Esophagus muscularis mucosa (tissue), 4 donors: ENCODE data around the gene CPB2. TPM values are rescaled to one million over a fixed set of nuclear protein-coding genes. Genes with fewer than 3 reads are reported as not detected.

Source experiments
- DNase-seq: peaks from one replicate; pipeline ENCODE4 v3.0.0-alpha.2; 2017; ENCODE audit errors: extremely low spot score
- H3K27ac ChIP-seq, 4 donors: fragments of 200-600 bp; sonication (generic); replicated peaks in 1 of 4; 1 replicate in 3 of 4; 2 replicates in 1 of 4; pipeline ENCODE4 v1.5.1; 2016 to 2019; ENCODE audit warnings: mild to moderate bottlenecking in 1 of 4
- H3K27me3 ChIP-seq, 4 donors: fragments of 200-600 bp; sonication (generic); one replicate each; pipeline versions ENCODE4 v1.5.1 to v1.6.0; 2016 to 2019
- H3K36me3 ChIP-seq, 4 donors: fragments of 200-600 bp; sonication (generic); one replicate each; pipeline ENCODE4 v1.5.1; 2016 to 2019
- H3K4me1 ChIP-seq, 4 donors: fragments of 200-600 bp; sonication (generic); one replicate each; pipeline ENCODE4 v1.5.1; 2016 to 2019
- H3K4me3 ChIP-seq, 4 donors: fragments of 200-600 bp; sonication (generic); 1 replicate in 2 of 4; 2 replicates in 2 of 4; pipeline ENCODE4 v1.5.1; 2016 to 2019; ENCODE audit warnings: mild to moderate bottlenecking in 4 of 4, moderate library complexity in 1 of 4
- H3K9me3 ChIP-seq, 4 donors: fragments of 200-600 bp; sonication (generic); 1 replicate in 3 of 4; 2 replicates in 1 of 4; pipeline ENCODE4 v1.5.1; 2016 to 2019
- EP300 ChIP-seq: sonication (generic); formaldehyde crosslinking; IDR thresholded peaks from one replicate; pipeline ENCODE4 v1.6.1; 2017; ENCODE audit warnings: antibody characterized with exemption
- POLR2A ChIP-seq: fragments of 450-650 bp; IDR thresholded peaks from one replicate; pipeline ENCODE4 v1.6.1; 2017; ENCODE audit warnings: antibody characterized with exemption, moderate library complexity, mild to moderate bottlenecking, low read depth
- POLR2AphosphoS5 ChIP-seq, 2 donors: sonication (generic); formaldehyde crosslinking; IDR thresholded peaks; one replicate each; pipeline ENCODE4 v1.6.1; 2017; ENCODE audit warnings: antibody characterized with exemption in 2 of 2
- WGBS: methylation state at CpG from one replicate; pipeline ENCODE4 v1.1.5; 2018; 5-methylcytosine and 5-hydroxymethylcytosine counted together
- intact Hi-C: fragments of 100-400 bp; cut with DNase I; formaldehyde crosslinking; loops from one replicate; pipeline ENCODE4 v1.15.1; 2023
- total RNA-seq, 4 donors: library from RNA; depleted of rRNA; stranded (reverse); fragments of >200 nt; gene quantifications; one replicate each; pipeline versions ENCODE4 v1.1.0 to v1.2.1, GENCODE V29; 2016
- TF ChIP-seq, protein P1 (sequence below), 3 experiments: fragments of 200-600 bp in 2 of 3; fragments of 450-650 bp in 1 of 3; sonication (generic) in 2 of 3; IDR thresholded peaks; one replicate each; pipeline ENCODE4 v1.5.1; 2017 to 2019; ENCODE audit warnings: antibody characterized with exemption in 3 of 3, mild to moderate bottlenecking in 2 of 3, moderate library complexity in 1 of 3

The CPB2 gene
- total RNA-seq, 4 donors from 2014 or later: not detected

DNA sequence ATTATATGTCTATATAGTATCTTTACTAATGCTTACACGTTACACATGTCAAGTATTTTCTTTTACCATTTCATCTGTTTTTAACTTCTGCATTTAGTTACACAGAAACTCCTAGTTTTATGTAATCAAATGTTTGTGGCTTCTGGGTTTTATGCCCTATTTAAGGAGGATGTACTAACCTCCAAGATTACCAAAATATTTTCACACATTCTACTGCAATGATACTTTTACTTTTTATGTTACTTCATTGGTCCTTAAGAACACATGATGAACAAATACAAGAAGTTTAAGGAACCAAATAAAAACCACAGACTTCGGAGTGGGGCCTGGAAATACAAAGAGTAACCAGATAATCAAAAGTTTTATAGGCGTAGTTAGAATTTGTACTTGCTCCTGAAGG, 89.5 kb downstream of the CPB2 start:
- DNase-seq: no peak
- 92% methylated on average over 3 of the region's 3 CpGs for WGBS
- intact Hi-C loops: no loop called here
- Histone ChIP-seq H3K27me3 (no peaks in the 10 kb centered on the region), H3K4me3 (no peak overlapping the region), H3K4me1 (no peaks in the 10 kb centered on the region), H3K27ac (no peak overlapping the region), H3K9me3 (no peaks in the 10 kb centered on the region), H3K36me3 (peaks cover 20 to 83% (median 51%) of the 10 kb centered on the region in 4 donors)
- no peak for TF ChIP-seq POLR2AphosphoS5 (IDR thresholded peaks at IDR 0.05)
- TF ChIP-seq EP300: no peak
- TF ChIP-seq, protein P1, sequence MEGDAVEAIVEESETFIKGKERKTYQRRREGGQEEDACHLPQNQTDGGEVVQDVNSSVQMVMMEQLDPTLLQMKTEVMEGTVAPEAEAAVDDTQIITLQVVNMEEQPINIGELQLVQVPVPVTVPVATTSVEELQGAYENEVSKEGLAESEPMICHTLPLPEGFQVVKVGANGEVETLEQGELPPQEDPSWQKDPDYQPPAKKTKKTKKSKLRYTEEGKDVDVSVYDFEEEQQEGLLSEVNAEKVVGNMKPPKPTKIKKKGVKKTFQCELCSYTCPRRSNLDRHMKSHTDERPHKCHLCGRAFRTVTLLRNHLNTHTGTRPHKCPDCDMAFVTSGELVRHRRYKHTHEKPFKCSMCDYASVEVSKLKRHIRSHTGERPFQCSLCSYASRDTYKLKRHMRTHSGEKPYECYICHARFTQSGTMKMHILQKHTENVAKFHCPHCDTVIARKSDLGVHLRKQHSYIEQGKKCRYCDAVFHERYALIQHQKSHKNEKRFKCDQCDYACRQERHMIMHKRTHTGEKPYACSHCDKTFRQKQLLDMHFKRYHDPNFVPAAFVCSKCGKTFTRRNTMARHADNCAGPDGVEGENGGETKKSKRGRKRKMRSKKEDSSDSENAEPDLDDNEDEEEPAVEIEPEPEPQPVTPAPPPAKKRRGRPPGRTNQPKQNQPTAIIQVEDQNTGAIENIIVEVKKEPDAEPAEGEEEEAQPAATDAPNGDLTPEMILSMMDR (IDR thresholded peaks at IDR 0.05): no peak
- no peak for TF ChIP-seq POLR2A

DNA sequence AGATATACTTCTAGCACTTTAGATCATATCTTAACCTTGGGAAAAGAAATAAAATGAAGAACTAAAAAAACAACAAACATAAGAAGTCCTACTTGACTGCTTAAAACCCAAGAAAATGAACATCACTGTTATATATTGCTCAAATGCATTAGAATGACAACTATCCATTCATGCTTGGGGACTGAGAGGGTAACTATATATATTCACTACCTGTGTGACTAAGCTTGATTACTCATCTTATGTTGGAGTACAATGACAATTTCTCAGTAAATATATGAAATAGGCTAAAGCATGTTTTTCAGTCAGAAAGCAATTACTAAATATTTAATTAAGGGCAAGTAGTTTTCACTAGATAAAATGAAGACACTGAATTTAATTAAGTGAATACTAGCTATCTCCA, 92.4 kb downstream of the CPB2 start:
- intact Hi-C loops: no loop called here
- H3K36me3 ChIP-seq: peaks cover 30 to 83% (median 52%) of the 10 kb centered on the region in 4 donors

DNA sequence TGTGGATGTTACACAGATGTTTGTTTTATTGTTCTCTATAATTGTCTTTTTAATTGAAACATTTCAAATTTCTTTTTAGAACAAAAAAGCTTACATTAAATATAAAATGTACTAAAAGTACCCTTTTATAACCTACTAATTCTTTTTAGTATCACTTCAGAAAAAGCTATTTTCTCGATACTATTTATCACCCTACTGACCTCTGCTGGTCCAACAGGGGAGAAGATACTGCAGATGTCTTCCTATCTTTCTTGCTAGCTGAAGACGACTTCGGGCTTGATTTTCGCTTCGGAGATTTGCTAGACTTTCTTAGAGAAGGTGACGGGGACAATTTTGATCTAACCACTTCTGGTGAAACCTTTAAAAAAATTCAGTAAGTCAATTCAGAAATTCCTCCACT, 94.7 kb downstream of the CPB2 start:
- no peak for DNase-seq
- WGBS: 87% methylated on average over 6 of the region's 6 CpGs
- Histone ChIP-seq H3K4me1 (no peaks in the 10 kb centered on the region), H3K36me3 (peaks cover 20 to 82% (median 49%) of the 10 kb centered on the region in 4 donors), H3K27ac (no peak overlapping the region), H3K4me3 (no peak overlapping the region), H3K27me3 (no peaks in the 10 kb centered on the region), H3K9me3 (no peaks in the 10 kb centered on the region)
- no peak for TF ChIP-seq POLR2AphosphoS5 (IDR thresholded peaks at IDR 0.05)
- no peak for TF ChIP-seq POLR2A
- TF ChIP-seq EP300: no peak
- TF ChIP-seq, protein P1 (IDR thresholded peaks at IDR 0.05): no peak
- intact Hi-C loops: no loop called here

More for the DNA sequence above, 92.4 kb downstream of the CPB2 start:
- TF ChIP-seq POLR2AphosphoS5 (IDR thresholded peaks at IDR 0.05) (no peak), EP300 (no peak), POLR2A (no peak)
- TF ChIP-seq, protein P1 (IDR thresholded peaks at IDR 0.05): no peak
- no peak for DNase-seq
- Histone ChIP-seq H3K4me3 (no peak overlapping the region), H3K9me3 (no peaks in the 10 kb centered on the region), H3K4me1 (no peaks in the 10 kb centered on the region), H3K27ac (no peak overlapping the region), H3K27me3 (no peaks in the 10 kb centered on the region)

DNA sequence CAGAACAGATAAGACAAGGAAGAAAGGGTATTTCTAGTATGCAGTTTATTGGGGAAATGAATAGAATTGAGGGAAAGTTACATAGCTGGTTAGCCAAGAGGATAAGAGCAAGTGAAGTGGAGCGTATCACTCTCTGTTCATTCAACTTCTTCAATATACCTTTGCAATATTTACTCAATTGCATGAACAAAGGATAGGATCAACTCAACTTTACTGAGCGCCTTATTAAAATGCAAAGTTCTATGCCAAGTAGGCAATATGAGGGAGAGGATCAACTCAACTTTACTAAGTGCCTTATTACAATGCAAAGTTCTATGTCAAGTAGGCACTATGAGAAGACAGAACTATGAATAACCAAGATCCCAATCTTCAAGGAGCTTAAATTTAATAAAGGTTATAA, 96.2 kb downstream of the CPB2 start:
- peaks cover 20 to 79% (median 48%) of the 10 kb centered on the region in 4 donors for H3K36me3 ChIP-seq
- 91% methylated on average over 2 of the region's 2 CpGs for WGBS
- DNase-seq: no peak
- no peaks in the 10 kb centered on the region for H3K27me3 ChIP-seq
- no peaks in the 10 kb centered on the region for H3K9me3 ChIP-seq
- intact Hi-C loops: no loop called here
- no peak overlapping the region for H3K27ac ChIP-seq
- TF ChIP-seq POLR2AphosphoS5 (IDR thresholded peaks at IDR 0.05): no peak
- TF ChIP-seq EP300: no peak
- TF ChIP-seq, protein P1 (IDR thresholded peaks at IDR 0.05): no peak
- TF ChIP-seq POLR2A: no peak
- H3K4me1 ChIP-seq: no peaks in the 10 kb centered on the region
- no peak overlapping the region for H3K4me3 ChIP-seq

DNA sequence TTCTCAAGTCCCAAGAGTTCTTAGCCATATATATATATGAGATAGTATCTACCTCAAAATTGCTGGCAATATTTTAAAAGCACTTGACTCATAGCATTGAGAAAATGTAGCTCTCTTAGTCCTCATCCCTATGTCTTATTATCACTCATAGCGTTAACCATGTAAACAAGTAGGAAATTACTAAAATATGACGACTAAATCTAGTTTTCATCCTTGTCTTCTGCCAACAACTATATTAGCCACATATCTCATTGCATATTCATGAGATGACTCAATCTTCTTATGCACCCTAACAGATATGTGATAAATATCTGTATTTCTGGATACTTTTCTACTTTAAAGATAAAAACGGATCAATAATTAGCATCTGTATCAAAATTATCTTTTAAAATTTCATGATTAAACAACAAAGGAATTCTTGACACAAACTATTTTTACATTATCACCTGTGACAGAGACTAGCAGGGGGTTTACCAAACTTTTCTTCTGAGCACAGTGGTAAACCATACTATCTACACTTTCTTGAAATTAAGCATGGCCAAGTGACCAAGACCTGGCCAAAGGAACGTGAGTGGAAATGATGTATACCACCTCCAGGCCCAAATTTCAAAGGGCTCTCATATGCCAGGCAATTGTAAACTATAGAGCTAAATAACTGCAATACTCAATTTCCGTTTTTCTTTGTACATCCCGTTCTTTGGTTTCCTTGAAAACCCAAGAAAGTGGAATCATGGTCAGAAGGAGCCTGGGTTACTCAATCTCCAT, 98.0 kb downstream of the CPB2 start:
- Histone ChIP-seq H3K9me3 (no peaks in the 10 kb centered on the region), H3K36me3 (peaks cover 26 to 85% (median 56%) of the 10 kb centered on the region in 4 donors), H3K4me3 (no peak overlapping the region), H3K4me1 (no peaks in the 10 kb centered on the region), H3K27me3 (no peaks in the 10 kb centered on the region), H3K27ac (no peak overlapping the region)
- intact Hi-C loops: no loop called here
- TF ChIP-seq POLR2A: no peak
- no peak for TF ChIP-seq POLR2AphosphoS5 (IDR thresholded peaks at IDR 0.05)
- no peak for TF ChIP-seq EP300
- TF ChIP-seq, protein P1 (IDR thresholded peaks at IDR 0.05): no peak
- DNase-seq: no peak
- 93% methylated on average over 6 of the region's 6 CpGs for WGBS
